LNCaP clone FGC (cell line): ENCODE measurements around the gene PRKG1.

Experiments
- DNase-seq: peaks from one replicate; pipeline ENCODE4 v3.0.0-alpha.2; 2011; ENCODE audit warnings: low read depth
- H3K4me3 ChIP-seq: 2 replicates; pipeline ENCODE4 v1.5.1; 2011; ENCODE audit warnings: mild to moderate bottlenecking, low read depth, low read length, control low read depth
- CTCF ChIP-seq: IDR thresholded peaks from 2 replicates; pipeline ENCODE4 v1.5.1; 2012; ENCODE audit warnings: mild to moderate bottlenecking; ENCODE audit not compliant: control insufficient read depth, insufficient read depth; ENCODE audit errors: extremely low read depth

PRKG1 gene

GRCh38 chr10:52318136-52318701 is 1243.9 kb downstream of the PRKG1 start:
- H3K4me3 ChIP-seq: no peak overlapping the region
- no peak for TF ChIP-seq CTCF
- DNase-seq: no peak

GRCh38 chr10:52318822-52319464 is 1244.7 kb downstream of the PRKG1 start:
- TF ChIP-seq CTCF: no peak
- H3K4me3 ChIP-seq: no peak overlapping the region
- DNase-seq: no peak

GRCh38 chr10:52319926-52320325 is 1245.6 kb downstream of the PRKG1 start:
- no peak overlapping the region for H3K4me3 ChIP-seq
- DNase-seq: no peak

GRCh38 chr10:52322323-52322722 is 1248.0 kb downstream of the PRKG1 start:
- no peak overlapping the region for H3K4me3 ChIP-seq
- no peak for TF ChIP-seq CTCF
- no peak for DNase-seq

More at GRCh38 chr10:52319926-52320325, 1245.6 kb downstream of the PRKG1 start:
- TF ChIP-seq CTCF: no peak

- DNase-seq: no peak
- H3K4me3 ChIP-seq: no peak overlapping the region
- no peak for TF ChIP-seq CTCF
Measured at GRCh38 chr10:52322936-52323335, 1248.6 kb downstream of the PRKG1 start.

- no peak overlapping the region for H3K4me3 ChIP-seq
- TF ChIP-seq CTCF: no peak
- DNase-seq: no peak
Measured at GRCh38 chr10:52326382-52326781, 1252.1 kb downstream of the PRKG1 start.

- TF ChIP-seq CTCF: no peak
- DNase-seq: no peak
- H3K4me3 ChIP-seq: no peak overlapping the region
Measured at GRCh38 chr10:52331638-52332364, 1257.5 kb downstream of the PRKG1 start.
